Measurements from ENCODE around the gene P4HA2.
A peak's percentile ranks its signal among the peaks of the same experiment; 100 is the strongest.

The P4HA2 gene

GRCh38 chr5:132205385-132206125 lies 22.1 kb downstream of the P4HA2 start:
- Histone ChIP-seq H3K79me1 (ENCODE audit: low read length) (no peaks in the 10 kb centered on the region), H3K23ac (ENCODE audit: low read length) (peak overlapping the region; percentile 16), H4K8ac (ENCODE audit: low read depth, low read length) (no peak overlapping the region), H3K4ac (ENCODE audit: low read depth, low read length) (no peak overlapping the region), H3K36me3 (ENCODE audit: control insufficient read depth, insufficient read depth, low read length) (no peaks in the 10 kb centered on the region), H2BK120ac (ENCODE audit: low read depth, low read length) (no peak overlapping the region), H3K4me3 (ENCODE audit: low read length) (no peak overlapping the region), H3K4me1 (ENCODE audit: control insufficient read depth, low read depth, low read length) (no peaks in the 10 kb centered on the region), H4K5ac (ENCODE audit: low read length) (no peak overlapping the region), H3K79me2 (ENCODE audit: control insufficient read depth, insufficient read depth, low read length) (no peaks in the 10 kb centered on the region), H2AK5ac (ENCODE audit: low read length) (no peak overlapping the region), H3K18ac (ENCODE audit: low read length) (no peak overlapping the region), H3K56ac (ENCODE audit: low read length) (no peak overlapping the region), H3K4me2 (ENCODE audit: low read length) (no peak overlapping the region), H2BK15ac (replicated peaks; ENCODE audit: low read depth) (no peak overlapping the region), H3K27me3 (ENCODE audit: insufficient read depth, low read length, poor library complexity) (no peaks in the 10 kb centered on the region), H3K9ac (ENCODE audit: low read length) (no peak overlapping the region), H2BK5ac (ENCODE audit: low read length) (no peak overlapping the region), H3K27ac (ENCODE audit: low read depth, low read length) (no peak overlapping the region)
- DNase-seq: no peak
- no CpG with 5 or more reads among the region's 5 CpGs for WGBS (ENCODE audit: extremely low coverage, insufficient coverage, low lambda C conversion rate)

- Histone ChIP-seq H3K23ac (ENCODE audit: low read length) (no peak overlapping the region), H4K5ac (ENCODE audit: low read length) (no peak overlapping the region), H3K9ac (ENCODE audit: low read length) (no peak overlapping the region), H3K4ac (ENCODE audit: low read depth, low read length) (no peak overlapping the region), H2BK5ac (ENCODE audit: low read length) (no peak overlapping the region), H2BK15ac (replicated peaks; ENCODE audit: low read depth) (no peak overlapping the region), H3K18ac (ENCODE audit: low read length) (no peak overlapping the region), H3K36me3 (ENCODE audit: control insufficient read depth, insufficient read depth, low read length) (no peaks in the 10 kb centered on the region), H3K56ac (ENCODE audit: low read length) (no peak overlapping the region), H2AK5ac (ENCODE audit: low read length) (no peak overlapping the region), H3K79me2 (ENCODE audit: control insufficient read depth, insufficient read depth, low read length) (no peaks in the 10 kb centered on the region), H3K4me3 (ENCODE audit: low read length) (no peak overlapping the region), H3K4me2 (ENCODE audit: low read length) (no peak overlapping the region), H3K79me1 (ENCODE audit: low read length) (no peaks in the 10 kb centered on the region), H3K4me1 (ENCODE audit: control insufficient read depth, low read depth, low read length) (no peaks in the 10 kb centered on the region), H3K27me3 (ENCODE audit: insufficient read depth, low read length, poor library complexity) (no peaks in the 10 kb centered on the region), H2BK120ac (ENCODE audit: low read depth, low read length) (no peak overlapping the region), H4K8ac (ENCODE audit: low read depth, low read length) (no peak overlapping the region), H3K27ac (ENCODE audit: low read depth, low read length) (no peak overlapping the region)
- no peak for DNase-seq
- no CpG with 5 or more reads among the region's 7 CpGs for WGBS (ENCODE audit: extremely low coverage, insufficient coverage, low lambda C conversion rate)
These were observed 23.1 kb downstream of the P4HA2 start for GRCh38 chr5:132204371-132205135.

GRCh38 chr5:132203916-132204315 lies 23.7 kb downstream of the P4HA2 start:
- no peak overlapping the region for H3K4me2 ChIP-seq (ENCODE audit: low read length)
- no peaks in the 10 kb centered on the region for H3K79me1 ChIP-seq (ENCODE audit: low read length)
- H4K8ac ChIP-seq (ENCODE audit: low read depth, low read length): no peak overlapping the region
- no peak overlapping the region for H3K4ac ChIP-seq (ENCODE audit: low read depth, low read length)
- H3K36me3 ChIP-seq (ENCODE audit: control insufficient read depth, insufficient read depth, low read length): no peaks in the 10 kb centered on the region
- no peak overlapping the region for H2BK120ac ChIP-seq (ENCODE audit: low read depth, low read length)
- no peak overlapping the region for H3K23ac ChIP-seq (ENCODE audit: low read length)
- no peak overlapping the region for H2AK5ac ChIP-seq (ENCODE audit: low read length)
- H3K79me2 ChIP-seq (ENCODE audit: control insufficient read depth, insufficient read depth, low read length): no peaks in the 10 kb centered on the region
- no peak for DNase-seq
- no peaks in the 10 kb centered on the region for H3K4me1 ChIP-seq (ENCODE audit: control insufficient read depth, low read depth, low read length)
- no peak overlapping the region for H3K9ac ChIP-seq (ENCODE audit: low read length)
- no peak overlapping the region for H3K56ac ChIP-seq (ENCODE audit: low read length)
- H3K4me3 ChIP-seq (ENCODE audit: low read length): no peak overlapping the region
- no peaks in the 10 kb centered on the region for H3K27me3 ChIP-seq (ENCODE audit: insufficient read depth, low read length, poor library complexity)
- H2BK5ac ChIP-seq (ENCODE audit: low read length): no peak overlapping the region
- WGBS (ENCODE audit: extremely low coverage, insufficient coverage, low lambda C conversion rate): no CpG with 5 or more reads among the region's 6 CpGs
- no peak overlapping the region for H4K5ac ChIP-seq (ENCODE audit: low read length)
- no peak overlapping the region for H3K27ac ChIP-seq (ENCODE audit: low read depth, low read length)
- H2BK15ac ChIP-seq (replicated peaks; ENCODE audit: low read depth): no peak overlapping the region
- no peak overlapping the region for H3K18ac ChIP-seq (ENCODE audit: low read length)

GRCh38 chr5:132203464-132203818 lies 24.2 kb downstream of the P4HA2 start:
- Histone ChIP-seq H3K56ac (ENCODE audit: low read length) (no peak overlapping the region), H2BK5ac (ENCODE audit: low read length) (no peak overlapping the region), H2BK120ac (ENCODE audit: low read depth, low read length) (no peak overlapping the region), H2BK15ac (replicated peaks; ENCODE audit: low read depth) (no peak overlapping the region), H4K5ac (ENCODE audit: low read length) (no peak overlapping the region), H3K79me1 (ENCODE audit: low read length) (no peaks in the 10 kb centered on the region), H3K4me2 (ENCODE audit: low read length) (no peak overlapping the region), H3K23ac (ENCODE audit: low read length) (peak overlapping the region; percentile 80), H3K36me3 (ENCODE audit: control insufficient read depth, insufficient read depth, low read length) (no peaks in the 10 kb centered on the region), H3K4ac (ENCODE audit: low read depth, low read length) (no peak overlapping the region), H3K27ac (ENCODE audit: low read depth, low read length) (no peak overlapping the region), H3K9ac (ENCODE audit: low read length) (no peak overlapping the region), H3K18ac (ENCODE audit: low read length) (no peak overlapping the region), H3K79me2 (ENCODE audit: control insufficient read depth, insufficient read depth, low read length) (no peaks in the 10 kb centered on the region), H3K27me3 (ENCODE audit: insufficient read depth, low read length, poor library complexity) (no peaks in the 10 kb centered on the region), H4K8ac (ENCODE audit: low read depth, low read length) (no peak overlapping the region), H3K4me3 (ENCODE audit: low read length) (no peak overlapping the region), H2AK5ac (ENCODE audit: low read length) (no peak overlapping the region), H3K4me1 (ENCODE audit: control insufficient read depth, low read depth, low read length) (no peaks in the 10 kb centered on the region)
- DNase-seq: no peak
- no CpG with 5 or more reads among the region's 4 CpGs for WGBS (ENCODE audit: extremely low coverage, insufficient coverage, low lambda C conversion rate)

GRCh38 chr5:132202711-132203463 lies 24.8 kb downstream of the P4HA2 start:
- Histone ChIP-seq H3K18ac (ENCODE audit: low read length) (no peak overlapping the region), H3K4ac (ENCODE audit: low read depth, low read length) (no peak overlapping the region), H3K9ac (ENCODE audit: low read length) (no peak overlapping the region), H3K36me3 (ENCODE audit: control insufficient read depth, insufficient read depth, low read length) (no peaks in the 10 kb centered on the region), H3K27ac (ENCODE audit: low read depth, low read length) (no peak overlapping the region), H3K23ac (ENCODE audit: low read length) (peak overlapping the region; percentile 80), H2BK120ac (ENCODE audit: low read depth, low read length) (no peak overlapping the region), H4K5ac (ENCODE audit: low read length) (no peak overlapping the region), H2BK15ac (replicated peaks; ENCODE audit: low read depth) (no peak overlapping the region), H3K4me3 (ENCODE audit: low read length) (no peak overlapping the region), H2AK5ac (ENCODE audit: low read length) (no peak overlapping the region), H4K8ac (ENCODE audit: low read depth, low read length) (no peak overlapping the region), H2BK5ac (ENCODE audit: low read length) (no peak overlapping the region), H3K79me1 (ENCODE audit: low read length) (no peaks in the 10 kb centered on the region), H3K27me3 (ENCODE audit: insufficient read depth, low read length, poor library complexity) (no peaks in the 10 kb centered on the region), H3K4me2 (ENCODE audit: low read length) (no peak overlapping the region), H3K56ac (ENCODE audit: low read length) (no peak overlapping the region), H3K79me2 (ENCODE audit: control insufficient read depth, insufficient read depth, low read length) (no peaks in the 10 kb centered on the region), H3K4me1 (ENCODE audit: control insufficient read depth, low read depth, low read length) (no peaks in the 10 kb centered on the region)
- no peak for DNase-seq
- whole genome bisulfite sequencing (ENCODE audit: extremely low coverage, insufficient coverage, low lambda C conversion rate): no CpG with 5 or more reads among the region's 2 CpGs

All from mesendoderm (in vitro differentiated cells).